ENCODE results near the gene CYSTM1. TPM values are rescaled to one million over a fixed set of nuclear protein-coding genes. Genes with fewer than 3 reads are reported as not detected.

Gene CYSTM1
- total and polyA plus RNA-seq, 2 experiments from 2014 or later = 16.0 to 42.3 TPM

- H3K27ac ChIP-seq = no peak overlapping the region
- H3K27me3 ChIP-seq (replicated peaks; ENCODE audit: insufficient read depth) = no peaks in the 10 kb centered on the region
- 96 to 100% methylated on average over 1 of the region's 1 CpG for WGBS, 2 experiments (ENCODE audit: low coverage in 1 of 2, low lambda C conversion rate in 2 of 2, missing lambda C conversion rate in 2 of 2)
- H3K36me3 ChIP-seq (ENCODE audit: low read depth) = no peaks in the 10 kb centered on the region
- in situ Hi-C loops (cut with MboI) = no loop called here
- H3K4me3 ChIP-seq = no peak overlapping the region
- H3K79me2 ChIP-seq (ENCODE audit: insufficient read depth) = peaks cover 57% of the 10 kb centered on the region
- H3K4me1 ChIP-seq (ENCODE audit: insufficient read depth) = peaks cover 13% of the 10 kb centered on the region
- H3K4me2 ChIP-seq (ENCODE audit: unreplicated experiment) = no peak overlapping the region
- TF ChIP-seq EZH2 (IDR thresholded peaks at IDR 0.05; ENCODE audit: insufficient read depth, poor library complexity, severe bottlenecking) (no peak), EZH2phosphoT487 (IDR thresholded peaks at IDR 0.05; ENCODE audit: insufficient read depth, low read depth) (no peak)
- 0 out of 2 replicates have a peak, but pooled peaks cover 8% of the 10 kb centered on the region for H3F3A ChIP-seq (ENCODE audit: insufficient read depth)
- DNase-seq = no peak
- H3K9me2 ChIP-seq (ENCODE audit: insufficient read depth) = no peaks in the 10 kb centered on the region
- H3K9ac ChIP-seq = no peak overlapping the region
- no peak overlapping the region for H2AFZ ChIP-seq
- no peaks in the 10 kb centered on the region for H3K9me3 ChIP-seq (ENCODE audit: low read depth)
- H4K20me1 ChIP-seq (ENCODE audit: insufficient read depth) = no peaks in the 10 kb centered on the region
Observed at GRCh38 chr5:140265845-140266244, 90.9 kb downstream of the CYSTM1 start.

- no peaks in the 10 kb centered on the region for H4K20me1 ChIP-seq (ENCODE audit: insufficient read depth)
- no peak for TF ChIP-seq EZH2phosphoT487 (IDR thresholded peaks at IDR 0.05; ENCODE audit: insufficient read depth, low read depth)
- no peak for TF ChIP-seq EZH2 (IDR thresholded peaks at IDR 0.05; ENCODE audit: insufficient read depth, poor library complexity, severe bottlenecking)
- no peaks in the 10 kb centered on the region for H3K27me3 ChIP-seq (replicated peaks; ENCODE audit: insufficient read depth)
- H3K79me2 ChIP-seq (ENCODE audit: insufficient read depth) = peaks cover 55% of the 10 kb centered on the region
- no peak overlapping the region for H3K9ac ChIP-seq
- H2AFZ ChIP-seq = no peak overlapping the region
- peaks cover 6% of the 10 kb centered on the region for H3K4me1 ChIP-seq (ENCODE audit: insufficient read depth)
- no peak overlapping the region for H3K27ac ChIP-seq
- no peaks in the 10 kb centered on the region for H3K9me2 ChIP-seq (ENCODE audit: insufficient read depth)
- in situ Hi-C loops (cut with MboI) = no loop called here
- no peak for DNase-seq
- no peak overlapping the region for H3K4me2 ChIP-seq (ENCODE audit: unreplicated experiment)
- H3F3A ChIP-seq (ENCODE audit: insufficient read depth) = 0 out of 2 replicates have a peak, but pooled peaks cover 6% of the 10 kb centered on the region
- H3K9me3 ChIP-seq (ENCODE audit: low read depth) = no peaks in the 10 kb centered on the region
- no peak overlapping the region for H3K4me3 ChIP-seq
- 89 to 90% methylated on average over 6 of the region's 6 CpGs for WGBS, 2 experiments (ENCODE audit: low coverage in 1 of 2, low lambda C conversion rate in 2 of 2, missing lambda C conversion rate in 2 of 2)
- no peaks in the 10 kb centered on the region for H3K36me3 ChIP-seq (ENCODE audit: low read depth)
Observed at GRCh38 chr5:140266471-140267200, 91.6 kb downstream of the CYSTM1 start.

GRCh38 chr5:140267201-140267540 lies 92.2 kb downstream of the CYSTM1 start:
- peaks cover 50% of the 10 kb centered on the region for H3K79me2 ChIP-seq (ENCODE audit: insufficient read depth)
- H3K27ac ChIP-seq = no peak overlapping the region
- 0 out of 2 replicates have a peak, but pooled peaks cover under 1% of the 10 kb centered on the region for H3F3A ChIP-seq (ENCODE audit: insufficient read depth)
- H3K36me3 ChIP-seq (ENCODE audit: low read depth) = no peaks in the 10 kb centered on the region
- H4K20me1 ChIP-seq (ENCODE audit: insufficient read depth) = no peaks in the 10 kb centered on the region
- no peak overlapping the region for H3K9ac ChIP-seq
- in situ Hi-C loops (cut with MboI) = no loop called here
- H3K27me3 ChIP-seq (replicated peaks; ENCODE audit: insufficient read depth) = no peaks in the 10 kb centered on the region
- H3K4me1 ChIP-seq (ENCODE audit: insufficient read depth) = peaks cover under 1% of the 10 kb centered on the region; the same call in 1 of the 2 replicates
- H3K4me3 ChIP-seq = no peak overlapping the region
- no peak overlapping the region for H2AFZ ChIP-seq
- 77 to 90% methylated on average over 3 of the region's 3 CpGs for WGBS, 2 experiments (ENCODE audit: low coverage in 1 of 2, low lambda C conversion rate in 2 of 2, missing lambda C conversion rate in 2 of 2)
- no peaks in the 10 kb centered on the region for H3K9me3 ChIP-seq (ENCODE audit: low read depth)
- H3K9me2 ChIP-seq (ENCODE audit: insufficient read depth) = no peaks in the 10 kb centered on the region
- DNase-seq = no peak
- no peak for TF ChIP-seq EZH2 (IDR thresholded peaks at IDR 0.05; ENCODE audit: insufficient read depth, poor library complexity, severe bottlenecking)
- no peak for TF ChIP-seq EZH2phosphoT487 (IDR thresholded peaks at IDR 0.05; ENCODE audit: insufficient read depth, low read depth)
- H3K4me2 ChIP-seq (ENCODE audit: unreplicated experiment) = no peak overlapping the region

- 82 to 83% methylated on average over 9 of the region's 9 CpGs for WGBS, 2 experiments (ENCODE audit: low coverage in 1 of 2, low lambda C conversion rate in 2 of 2, missing lambda C conversion rate in 2 of 2)
- Histone ChIP-seq H3K27ac (no peak overlapping the region), H3K9ac (no peak overlapping the region), H3K9me2 (ENCODE audit: insufficient read depth) (no peaks in the 10 kb centered on the region), H3K4me1 (ENCODE audit: insufficient read depth) (no peaks in the 10 kb centered on the region), H3K9me3 (ENCODE audit: low read depth) (no peaks in the 10 kb centered on the region), H3K27me3 (replicated peaks; ENCODE audit: insufficient read depth) (no peaks in the 10 kb centered on the region), H4K20me1 (ENCODE audit: insufficient read depth) (no peaks in the 10 kb centered on the region), H2AFZ (no peak overlapping the region), H3F3A (ENCODE audit: insufficient read depth) (no peaks in the 10 kb centered on the region), H3K79me2 (ENCODE audit: insufficient read depth) (peaks cover 50% of the 10 kb centered on the region), H3K36me3 (ENCODE audit: low read depth) (no peaks in the 10 kb centered on the region), H3K4me2 (ENCODE audit: unreplicated experiment) (no peak overlapping the region), H3K4me3 (no peak overlapping the region)
- no peak for TF ChIP-seq EZH2phosphoT487 (IDR thresholded peaks at IDR 0.05; ENCODE audit: insufficient read depth, low read depth)
- no peak for TF ChIP-seq EZH2 (IDR thresholded peaks at IDR 0.05; ENCODE audit: insufficient read depth, poor library complexity, severe bottlenecking)
- DNase-seq = no peak
- in situ Hi-C loops (cut with MboI) = no loop called here
Observed at GRCh38 chr5:140267559-140268018, 92.6 kb downstream of the CYSTM1 start.

All from GM23248 (cell line).